ENCODE measurements around the gene RTN1.

RTN1 gene

GRCh38 chr14:59622631-59623030, 247.9 kb downstream of the RTN1 start:
- no peak for DNase-seq

- no peak for DNase-seq
These were observed 251.5 kb downstream of the RTN1 start for GRCh38 chr14:59619061-59619460.

GRCh38 chr14:59601056-59601455, 269.5 kb downstream of the RTN1 start:
- no peak for DNase-seq

GRCh38 chr14:59600211-59600945, 270.2 kb downstream of the RTN1 start:
- DNase-seq = no peak

- DNase-seq = no peak
These were observed 275.5 kb downstream of the RTN1 start for GRCh38 chr14:59595071-59595470.

- no peak for DNase-seq
These were observed 278.8 kb downstream of the RTN1 start for GRCh38 chr14:59591641-59592370.

- no peak for DNase-seq
These were observed 282.5 kb downstream of the RTN1 start for GRCh38 chr14:59588101-59588500.

GRCh38 chr14:59585891-59586554, 284.6 kb downstream of the RTN1 start:
- peak; percentile 42 for DNase-seq

- peak; percentile 17 for DNase-seq
These were observed 286.8 kb downstream of the RTN1 start for GRCh38 chr14:59583755-59584154.

- no peak for DNase-seq
These were observed 287.6 kb downstream of the RTN1 start for GRCh38 chr14:59582845-59583509.

GRCh38 chr14:59582161-59582560, 288.4 kb downstream of the RTN1 start:
- DNase-seq = no peak

GRCh38 chr14:59580911-59581310, 289.7 kb downstream of the RTN1 start:
- no peak for DNase-seq

- peak; percentile 68 for DNase-seq
These were observed 294.0 kb downstream of the RTN1 start, which contains the start of gene CCDC175 for GRCh38 chr14:59576332-59577294. Gene CCDC175, minus strand, starts transcription at chr14:59576812. Its CDS starts 37 bp downstream, at chr14:59576775.

- DNase-seq = no peak
These were observed 300.5 kb downstream of the RTN1 start for GRCh38 chr14:59570122-59570521.

GRCh38 chr14:59566725-59567124, 303.9 kb downstream of the RTN1 start:
- no peak for DNase-seq

GRCh38 chr14:59566296-59566695, 304.3 kb downstream of the RTN1 start:
- DNase-seq = no peak

- no peak for DNase-seq
These were observed 305.5 kb downstream of the RTN1 start for GRCh38 chr14:59565087-59565486.

- no peak for DNase-seq
These were observed 306.2 kb downstream of the RTN1 start for GRCh38 chr14:59564366-59564765.

GRCh38 chr14:59547310-59547709, 323.3 kb downstream of the RTN1 start:
- no peak for DNase-seq

Measured in fibroblast of skin of right quadriceps (primary cell).